GM12874 (cell line): ENCODE data around the gene SYTL3.

Source experiments
- TF ChIP-seq, protein P1 (sequence below): IDR thresholded peaks from 2 replicates; pipeline ENCODE4 v1.5.1; 2011; ENCODE audit warnings: low read depth, mild to moderate bottlenecking, control low read depth, low read length, moderate library complexity; ENCODE audit not compliant: insufficient read depth

SYTL3 gene

DNA sequence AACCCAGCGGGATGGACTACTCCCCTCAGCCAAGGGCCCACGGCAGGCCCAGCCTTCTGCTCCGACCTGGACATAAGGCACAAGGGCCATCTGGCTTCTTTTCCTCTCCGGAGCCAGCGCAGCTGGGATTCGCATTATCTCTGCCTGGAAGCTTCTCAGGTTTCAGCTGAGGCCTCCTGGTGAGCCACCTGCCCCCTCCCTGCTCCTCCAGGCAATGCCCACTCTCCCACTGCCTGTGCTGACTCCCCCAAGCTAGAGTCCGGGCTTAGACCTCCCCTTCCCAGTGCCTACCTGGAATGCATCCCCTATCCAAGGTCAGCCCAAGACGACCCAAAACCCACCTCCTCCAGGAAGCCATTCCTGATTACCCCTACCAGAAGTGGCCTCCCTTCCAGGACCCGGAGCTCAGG, 108.6 kb downstream of the SYTL3 start:
- TF ChIP-seq, protein P1, sequence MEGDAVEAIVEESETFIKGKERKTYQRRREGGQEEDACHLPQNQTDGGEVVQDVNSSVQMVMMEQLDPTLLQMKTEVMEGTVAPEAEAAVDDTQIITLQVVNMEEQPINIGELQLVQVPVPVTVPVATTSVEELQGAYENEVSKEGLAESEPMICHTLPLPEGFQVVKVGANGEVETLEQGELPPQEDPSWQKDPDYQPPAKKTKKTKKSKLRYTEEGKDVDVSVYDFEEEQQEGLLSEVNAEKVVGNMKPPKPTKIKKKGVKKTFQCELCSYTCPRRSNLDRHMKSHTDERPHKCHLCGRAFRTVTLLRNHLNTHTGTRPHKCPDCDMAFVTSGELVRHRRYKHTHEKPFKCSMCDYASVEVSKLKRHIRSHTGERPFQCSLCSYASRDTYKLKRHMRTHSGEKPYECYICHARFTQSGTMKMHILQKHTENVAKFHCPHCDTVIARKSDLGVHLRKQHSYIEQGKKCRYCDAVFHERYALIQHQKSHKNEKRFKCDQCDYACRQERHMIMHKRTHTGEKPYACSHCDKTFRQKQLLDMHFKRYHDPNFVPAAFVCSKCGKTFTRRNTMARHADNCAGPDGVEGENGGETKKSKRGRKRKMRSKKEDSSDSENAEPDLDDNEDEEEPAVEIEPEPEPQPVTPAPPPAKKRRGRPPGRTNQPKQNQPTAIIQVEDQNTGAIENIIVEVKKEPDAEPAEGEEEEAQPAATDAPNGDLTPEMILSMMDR = no peak

DNA sequence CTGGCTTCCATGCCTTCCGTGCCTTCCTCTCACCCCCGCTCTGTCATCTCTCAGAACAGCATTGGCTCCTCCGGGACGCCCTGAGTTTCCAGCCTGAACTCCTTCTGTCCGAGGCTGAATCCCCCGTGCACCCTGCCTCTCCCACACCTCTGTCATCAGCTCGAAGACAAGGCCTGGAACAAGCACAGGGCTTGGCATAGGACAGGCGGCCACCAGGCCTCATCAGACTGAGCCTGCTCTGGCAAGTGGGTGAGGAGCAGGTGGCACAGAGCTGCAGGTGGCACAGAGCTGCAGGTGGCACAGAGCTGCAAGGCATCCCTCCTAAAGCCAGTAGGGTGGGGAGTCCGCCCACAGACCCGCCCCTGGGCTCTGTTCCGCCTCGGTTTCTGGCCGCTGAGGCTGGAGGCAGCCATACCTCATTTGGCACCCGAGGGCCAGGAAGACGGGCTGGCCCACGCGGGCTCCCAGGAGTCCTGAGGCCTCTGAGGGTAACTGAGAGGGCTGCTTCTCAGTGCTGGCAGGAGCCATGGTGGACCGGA, 109.2 kb downstream of the SYTL3 start:
- TF ChIP-seq, protein P1 = no peak

DNA sequence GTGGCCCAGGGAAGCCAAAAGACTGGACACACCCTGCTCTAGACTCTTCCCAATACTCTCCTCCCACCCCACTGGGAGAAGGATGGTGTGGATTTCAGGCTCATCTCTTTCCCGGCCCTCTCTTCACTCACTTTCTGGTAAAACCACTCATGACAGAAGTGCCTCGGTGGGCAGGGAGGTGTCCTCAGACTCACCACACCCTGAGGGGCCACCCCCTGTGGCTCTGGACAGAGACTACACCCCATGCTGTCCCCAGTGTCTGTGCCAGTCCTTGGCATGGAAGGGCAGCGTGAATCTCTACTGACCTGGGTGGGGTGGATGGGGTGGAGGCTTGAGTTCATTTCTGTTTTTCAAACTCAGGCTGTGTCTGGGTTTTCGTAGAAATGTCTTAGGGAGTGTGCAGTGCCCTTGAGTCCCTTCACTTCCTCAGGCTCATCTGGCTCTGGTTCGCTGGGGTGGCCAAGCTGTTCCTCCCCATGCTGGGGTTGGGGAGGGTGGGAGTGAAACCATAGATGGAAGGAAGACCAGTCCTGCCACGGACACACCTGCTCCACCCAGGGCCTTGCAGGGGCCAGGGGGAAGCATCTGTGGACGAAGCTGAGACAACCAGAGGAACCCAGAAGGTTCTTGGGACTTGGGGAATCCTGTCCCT, 110.2 kb downstream of the SYTL3 start:
- TF ChIP-seq, protein P1 = no peak

DNA sequence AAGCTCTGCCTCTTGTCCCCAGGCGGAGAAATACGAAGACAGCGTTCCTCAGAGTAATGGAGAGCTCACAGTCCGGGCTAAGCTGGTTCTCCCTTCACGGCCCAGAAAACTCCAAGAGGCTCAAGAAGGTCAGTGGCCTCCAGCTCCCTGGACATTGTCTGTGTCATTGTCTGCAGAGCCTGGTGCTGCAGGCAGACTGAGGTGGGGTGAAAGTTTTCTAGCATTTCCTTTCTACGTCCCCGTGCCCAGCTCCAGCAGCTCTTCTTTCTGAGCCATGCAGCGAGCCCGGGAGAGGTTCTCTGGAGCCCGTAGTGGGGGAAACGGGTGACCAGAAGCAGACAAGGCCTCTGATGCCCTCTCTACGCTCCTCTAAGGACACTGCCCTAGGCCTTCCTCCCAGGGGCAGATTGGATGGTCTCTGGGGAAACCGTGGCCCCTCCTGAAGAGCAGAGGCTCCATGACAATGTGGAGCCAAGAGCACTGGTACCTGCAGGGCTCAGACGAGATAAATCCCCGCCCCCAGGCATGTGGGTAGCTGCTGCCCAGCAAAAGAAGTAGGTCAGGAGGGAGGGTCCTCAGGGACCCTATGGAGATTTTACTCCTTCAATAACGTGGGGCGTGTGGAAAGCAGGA, 110.9 kb downstream of the SYTL3 start:
- TF ChIP-seq, protein P1 = no peak

DNA sequence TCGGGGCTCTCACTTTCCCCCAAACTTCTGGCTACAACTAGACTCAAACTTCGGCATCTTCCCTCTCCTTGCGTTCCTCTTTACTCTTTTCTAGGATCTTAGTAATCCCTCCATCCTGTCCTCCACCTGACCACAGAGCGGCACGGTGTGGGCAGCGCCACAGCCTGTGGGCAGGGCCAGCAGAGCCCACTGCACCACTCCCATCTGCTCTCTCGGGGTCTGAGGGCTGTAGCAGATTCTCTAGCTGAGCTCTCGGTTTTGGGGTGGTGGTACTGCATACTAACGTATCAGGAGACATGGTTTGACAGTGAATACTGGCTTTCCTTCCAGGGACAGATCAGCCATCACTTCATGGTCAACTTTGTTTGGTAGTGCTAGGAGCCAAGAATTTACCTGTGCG, 111.9 kb downstream of the SYTL3 start:
- TF ChIP-seq, protein P1 = no peak

DNA sequence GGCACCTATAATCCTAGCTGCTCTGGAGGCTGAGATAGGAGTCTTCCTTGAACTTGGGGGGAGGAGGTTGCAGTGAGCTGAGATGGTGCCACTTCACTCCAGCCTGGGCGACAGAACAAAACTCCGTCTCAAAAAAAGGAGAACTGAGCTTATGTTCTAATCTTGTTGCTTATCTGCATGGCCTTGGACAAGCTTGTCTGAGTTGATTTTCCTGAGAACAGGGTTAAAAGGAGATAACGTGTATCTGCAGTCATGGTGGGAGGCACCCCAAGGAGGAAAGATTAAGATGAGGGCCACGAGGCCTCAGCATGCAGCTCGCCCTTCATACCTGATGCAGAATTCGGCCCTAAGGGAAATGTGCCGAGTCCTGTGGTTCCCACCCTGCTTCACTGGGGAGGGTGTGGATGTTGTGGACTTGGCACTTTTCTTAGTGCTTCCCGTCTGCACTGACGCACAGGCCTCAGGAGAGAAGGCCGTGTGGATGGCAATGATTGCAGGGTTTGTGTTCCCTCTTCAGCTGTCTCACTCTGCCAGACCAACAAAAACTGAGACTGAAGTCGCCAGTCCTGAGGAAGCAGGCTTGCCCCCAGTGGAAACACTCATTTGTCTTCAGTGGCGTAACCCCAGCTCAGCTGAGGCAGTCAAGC, 113.1 kb downstream of the SYTL3 start:
- TF ChIP-seq, protein P1 = no peak

DNA sequence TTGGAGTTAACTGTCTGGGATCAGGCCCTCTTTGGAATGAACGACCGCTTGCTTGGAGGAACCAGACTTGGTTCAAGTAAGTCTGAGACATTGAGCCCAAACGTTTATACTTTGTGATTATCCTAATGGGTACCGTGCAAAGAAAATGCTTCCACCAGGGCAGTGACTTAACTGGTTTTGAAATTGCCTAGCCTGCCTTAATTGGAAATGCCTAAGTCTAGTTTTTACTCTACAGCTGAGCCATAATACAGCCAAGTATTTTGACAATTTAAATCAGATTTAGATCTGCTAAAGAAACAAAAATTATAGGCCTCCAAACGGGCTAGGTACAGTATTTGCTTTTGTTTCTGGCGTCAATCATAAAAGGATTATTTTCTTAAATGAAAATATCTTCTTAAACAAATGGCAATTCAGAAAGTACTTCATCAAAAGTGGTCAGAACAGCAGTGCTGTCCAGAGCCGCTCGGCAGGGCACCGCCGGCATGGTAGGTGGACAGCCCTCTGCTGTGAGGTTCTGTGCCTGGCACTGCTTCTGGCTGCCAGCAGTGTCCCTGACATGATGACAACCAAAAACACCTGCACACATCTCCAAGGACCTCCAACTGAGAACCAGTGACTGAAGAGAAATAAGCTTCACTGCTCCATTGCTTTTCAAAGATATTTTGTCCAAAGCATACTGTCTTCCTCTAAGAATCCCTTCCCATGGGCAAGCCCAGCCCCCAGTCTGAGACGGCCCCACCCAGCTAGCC, 113.8 kb downstream of the SYTL3 start:
- TF ChIP-seq, protein P1 = no peak
